ENCODE results near the gene PRAC1.

PRAC1 gene

GRCh38 chr17:48711128-48711527, 11.2 kb downstream of the PRAC1 start:
- TF ChIP-seq MAX (IDR thresholded peaks at IDR 0.05) (no peak), REST (IDR thresholded peaks at IDR 0.05; ENCODE audit: low read depth) (no peak), ZBTB7A (IDR thresholded peaks at IDR 0.05; ENCODE audit: low read depth) (no peak), EP300 (IDR thresholded peaks at IDR 0.05; ENCODE audit: borderline replicate concordance) (no peak), EGR1 (IDR thresholded peaks at IDR 0.05) (no peak)

DNA sequence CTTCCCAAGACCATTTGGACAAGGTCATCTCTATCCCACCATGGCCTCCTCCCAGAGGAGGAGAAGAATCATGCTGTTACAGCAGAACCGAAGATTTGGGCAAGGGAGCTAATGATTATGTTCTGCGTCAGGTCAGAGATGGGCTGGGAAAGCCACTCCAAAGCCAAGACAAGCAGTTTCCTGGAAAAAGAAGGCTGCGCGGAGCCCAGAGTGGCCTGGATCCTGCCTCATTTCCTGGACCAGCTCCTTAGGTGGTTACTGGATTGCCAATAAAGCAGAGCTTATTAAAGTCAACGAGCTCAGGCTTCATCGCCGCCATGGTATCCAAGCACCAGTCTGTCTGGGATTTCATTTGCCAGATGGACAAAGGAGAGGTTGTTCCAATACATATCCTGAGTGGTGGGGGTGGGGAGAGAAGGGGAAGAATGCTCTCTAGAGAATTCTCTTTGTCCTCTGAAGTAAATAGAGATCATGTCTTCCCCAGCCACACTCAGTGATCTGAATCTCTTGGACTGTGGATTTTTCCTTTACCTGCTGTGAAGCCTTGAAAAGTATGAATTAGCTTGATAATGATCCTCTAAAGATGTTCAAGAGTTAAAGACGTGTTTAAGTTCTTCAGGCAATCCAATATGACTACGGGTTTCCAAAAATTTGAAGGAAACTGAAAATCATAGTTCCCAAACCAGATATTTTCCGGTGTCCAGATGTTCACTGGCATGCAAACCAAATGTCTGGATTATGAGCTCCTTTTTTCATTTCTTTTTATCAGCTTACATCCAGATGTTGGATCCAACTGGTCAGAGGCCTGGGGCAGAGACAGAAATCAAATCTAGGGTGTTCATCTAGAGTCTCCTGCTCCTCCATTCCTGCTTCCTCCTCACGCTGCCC, 17.7 kb downstream of the PRAC1 start:
- no peak for TF ChIP-seq TAF1 (IDR thresholded peaks at IDR 0.05; ENCODE audit: low read depth)
- TF ChIP-seq REST (IDR thresholded peaks at IDR 0.05; ENCODE audit: low read depth): no peak
- TF ChIP-seq CREB1 (IDR thresholded peaks at IDR 0.05; ENCODE audit: low read depth): no peak
- no peak for TF ChIP-seq RAD21 (IDR thresholded peaks at IDR 0.05; ENCODE audit: low read depth)
- TF ChIP-seq ZBTB7A (IDR thresholded peaks at IDR 0.05; ENCODE audit: low read depth): no peak
- no peak for TF ChIP-seq MAX (IDR thresholded peaks at IDR 0.05)
- TF ChIP-seq, protein P1, sequence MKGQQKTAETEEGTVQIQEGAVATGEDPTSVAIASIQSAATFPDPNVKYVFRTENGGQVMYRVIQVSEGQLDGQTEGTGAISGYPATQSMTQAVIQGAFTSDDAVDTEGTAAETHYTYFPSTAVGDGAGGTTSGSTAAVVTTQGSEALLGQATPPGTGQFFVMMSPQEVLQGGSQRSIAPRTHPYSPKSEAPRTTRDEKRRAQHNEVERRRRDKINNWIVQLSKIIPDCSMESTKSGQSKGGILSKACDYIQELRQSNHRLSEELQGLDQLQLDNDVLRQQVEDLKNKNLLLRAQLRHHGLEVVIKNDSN (IDR thresholded peaks at IDR 0.05): no peak
- TF ChIP-seq CEBPB (IDR thresholded peaks at IDR 0.05): no peak
- no peak for TF ChIP-seq NFIC (IDR thresholded peaks at IDR 0.05)
- no peak for TF ChIP-seq YY1 (IDR thresholded peaks at IDR 0.05; ENCODE audit: low read depth)
- no peak for TF ChIP-seq TCF12 (IDR thresholded peaks at IDR 0.05; ENCODE audit: low read depth)
- no peak for TF ChIP-seq EGR1 (IDR thresholded peaks at IDR 0.05)

- TF ChIP-seq EGR1 (IDR thresholded peaks at IDR 0.05): no peak
- TF ChIP-seq TAF1 (IDR thresholded peaks at IDR 0.05; ENCODE audit: low read depth): no peak
- no peak for TF ChIP-seq NFIC (IDR thresholded peaks at IDR 0.05)
- TF ChIP-seq EP300 (IDR thresholded peaks at IDR 0.05; ENCODE audit: borderline replicate concordance): no peak
- TF ChIP-seq ZBTB7A (IDR thresholded peaks at IDR 0.05; ENCODE audit: low read depth): no peak
- no peak for TF ChIP-seq TEAD4 (IDR thresholded peaks at IDR 0.05)
- no peak for TF ChIP-seq TCF12 (IDR thresholded peaks at IDR 0.05; ENCODE audit: low read depth)
- TF ChIP-seq FOXM1 (IDR thresholded peaks at IDR 0.05; ENCODE audit: borderline replicate concordance, low read depth): no peak
- TF ChIP-seq REST (IDR thresholded peaks at IDR 0.05; ENCODE audit: low read depth): no peak
- no peak for TF ChIP-seq CEBPB (IDR thresholded peaks at IDR 0.05)
- TF ChIP-seq, protein P1 (IDR thresholded peaks at IDR 0.05): no peak
- no peak for TF ChIP-seq YY1 (IDR thresholded peaks at IDR 0.05; ENCODE audit: low read depth)
Observed at GRCh38 chr17:48701864-48702532, 20.3 kb downstream of the PRAC1 start.

GRCh38 chr17:48693178-48693577, 29.1 kb downstream of the PRAC1 start:
- TF ChIP-seq CREB1 (IDR thresholded peaks at IDR 0.05; ENCODE audit: low read depth) (no peak), CEBPB (IDR thresholded peaks at IDR 0.05) (no peak), ZBTB7A (IDR thresholded peaks at IDR 0.05; ENCODE audit: low read depth) (no peak), TCF12 (IDR thresholded peaks at IDR 0.05; ENCODE audit: low read depth) (no peak), NFIC (IDR thresholded peaks at IDR 0.05) (no peak), MAX (IDR thresholded peaks at IDR 0.05) (no peak), YY1 (IDR thresholded peaks at IDR 0.05; ENCODE audit: low read depth) (no peak)
- TF ChIP-seq, protein P1 (IDR thresholded peaks at IDR 0.05): no peak
